IgD-negative memory B cell (primary cell): ENCODE data around the gene BLOC1S1. TPM values are rescaled to one million over a fixed set of nuclear protein-coding genes. Genes with fewer than 3 reads are reported as not detected.

Experiments used
- H3K27ac Mint-ChIP-seq, 3 donors: one replicate each; pipeline ENCODE4 v1.8.0; 2020 to 2022; ENCODE audit warnings: mild to moderate bottlenecking in 3 of 3, mixed read lengths in 3 of 3, moderate library complexity in 1 of 3
- H3K27me3 Mint-ChIP-seq: one replicate; pipeline ENCODE4 v1.8.0; 2021; ENCODE audit warnings: mixed read lengths
- H3K36me3 Mint-ChIP-seq: one replicate; pipeline ENCODE4 v1.8.0; 2020; ENCODE audit warnings: mild to moderate bottlenecking, mixed read lengths
- H3K4me1 Mint-ChIP-seq, 3 donors: one replicate each; pipeline ENCODE4 v1.8.0; 2020 to 2022; ENCODE audit warnings: mixed read lengths in 3 of 3, mild to moderate bottlenecking in 1 of 3
- H3K4me3 Mint-ChIP-seq, 4 donors: one replicate each; pipeline ENCODE4 v1.8.0; 2020 to 2022; ENCODE audit warnings: mild to moderate bottlenecking in 4 of 4, mixed read lengths in 4 of 4, moderate library complexity in 3 of 4
- H3K9me3 Mint-ChIP-seq, 3 donors: one replicate each; pipeline ENCODE4 v1.8.0; 2020 to 2021; ENCODE audit warnings: mixed read lengths in 3 of 3, mild to moderate bottlenecking in 1 of 3
- polyA plus RNA-seq: library from polyadenylated mRNA; unstranded; fragments of 300-500 nt; fragmentation: Illumina TruSeq; gene quantifications from one replicate; pipeline ENCODE4 v1.2.3, GENCODE V29; 2021

Gene BLOC1S1
- polyA plus RNA-seq, 1 donor from 2014 or later: 174 TPM

DNA sequence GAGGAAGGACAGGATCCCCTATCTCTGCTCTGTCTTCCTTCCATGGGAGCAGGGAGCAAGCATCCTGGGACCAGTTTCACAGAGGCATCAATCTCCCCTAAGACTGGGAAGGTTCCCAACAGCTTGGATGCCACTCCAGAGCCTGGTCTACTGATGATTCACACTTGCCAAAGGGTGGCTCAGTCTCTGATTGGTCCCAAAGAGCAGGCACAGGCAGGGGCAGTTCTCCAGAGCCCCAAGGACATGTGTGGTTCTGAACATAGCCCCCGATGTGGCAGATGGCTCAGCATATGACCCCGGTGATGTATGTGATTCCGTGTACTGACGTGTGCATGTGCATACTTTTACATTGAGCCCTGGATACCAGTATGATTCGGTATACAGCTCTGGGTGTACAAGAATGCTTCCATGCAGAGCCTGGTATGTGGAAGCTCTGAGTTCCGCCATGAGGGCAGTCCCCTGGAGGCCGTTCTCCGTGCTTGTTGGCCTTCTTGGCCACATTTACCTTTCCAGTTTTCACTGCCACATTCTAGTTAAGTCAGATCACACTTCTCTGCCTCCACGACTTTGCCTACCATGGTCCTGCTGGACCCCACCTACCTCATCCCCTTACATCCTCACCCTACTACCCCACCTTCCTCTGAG, 29.4 kb upstream of the BLOC1S1 start:
- Mint-ChIP-seq H3K27ac (no peak overlapping the region), H3K36me3 (no peaks in the 10 kb centered on the region), H3K4me3 (peak overlapping the region in 1 of 4 donors; percentile 23), H3K9me3 (no peaks in the 10 kb centered on the region), H3K27me3 (peaks cover 9% of the 10 kb centered on the region), H3K4me1 (peaks cover 13 to 14% (median 13%) of the 10 kb centered on the region in 3 donors)

DNA sequence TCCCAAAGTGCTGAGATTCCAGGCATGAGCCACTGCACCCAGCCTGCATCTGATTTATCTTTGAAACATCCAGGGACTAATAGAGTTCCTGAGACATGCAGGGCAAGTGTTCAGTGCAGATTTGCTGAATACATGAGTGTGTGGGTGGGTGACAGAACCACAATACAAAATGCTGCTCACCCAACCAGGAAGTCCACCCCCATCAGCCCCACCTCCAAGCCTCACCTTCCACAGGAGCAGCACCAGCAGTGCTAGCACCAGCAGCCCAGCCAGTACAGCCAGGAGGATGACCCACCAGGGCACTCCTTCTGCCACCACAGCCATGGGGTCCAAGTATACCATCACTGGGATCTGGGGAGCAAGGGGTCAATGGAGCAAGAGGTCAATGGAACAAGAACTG, 28.1 kb upstream of the BLOC1S1 start:
- no peak overlapping the region for H3K27ac Mint-ChIP-seq
- no peak overlapping the region for H3K4me3 Mint-ChIP-seq

GRCh38 chr12:55688716-55689655, 26.9 kb upstream of the BLOC1S1 start:
- H3K27me3 Mint-ChIP-seq: peaks cover 3% of the 10 kb centered on the region
- no peak overlapping the region for H3K27ac Mint-ChIP-seq

More for the DNA sequence above, 28.1 kb upstream of the BLOC1S1 start:
- H3K9me3 Mint-ChIP-seq: no peaks in the 10 kb centered on the region
- peaks cover 3% of the 10 kb centered on the region for H3K27me3 Mint-ChIP-seq
- peaks cover 5 to 8% (median 6%) of the 10 kb centered on the region in 3 donors for H3K4me1 Mint-ChIP-seq
- H3K36me3 Mint-ChIP-seq: no peaks in the 10 kb centered on the region

DNA sequence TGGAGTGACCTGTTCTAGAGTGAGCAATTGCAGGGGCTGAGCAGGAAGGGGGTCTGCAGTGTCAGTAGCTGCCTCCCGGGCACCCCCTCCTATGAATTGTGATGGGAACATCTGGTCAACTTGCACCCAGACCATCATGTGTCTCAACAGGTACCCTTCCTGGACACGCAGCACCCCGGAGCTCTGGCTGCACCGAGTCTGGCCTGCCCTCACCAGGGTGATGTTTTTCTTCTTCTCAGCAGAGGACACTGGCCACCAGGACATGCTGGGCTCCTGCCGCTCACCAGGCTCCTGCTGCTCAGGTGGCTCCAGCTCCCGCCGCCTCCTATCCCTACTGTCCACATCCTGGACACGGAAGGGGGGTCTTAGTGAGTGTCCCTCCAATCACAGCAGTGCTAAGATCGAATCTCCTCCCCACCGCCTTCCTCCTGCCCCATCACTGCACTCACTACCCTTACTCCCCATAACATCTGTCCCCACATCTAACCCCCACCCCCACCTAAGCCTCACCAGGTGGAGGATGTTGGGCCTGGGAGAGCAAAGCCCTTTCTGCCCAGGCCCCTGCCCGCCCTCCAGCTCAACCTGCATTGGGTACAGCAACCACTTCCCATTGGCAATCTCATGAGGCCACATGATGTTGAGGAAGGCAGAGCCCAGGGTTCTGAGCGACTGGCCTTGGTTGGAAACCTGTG, 23.1 kb upstream of the BLOC1S1 start:
- Mint-ChIP-seq H3K4me1 (no peaks in the 10 kb centered on the region), H3K4me3 (no peak overlapping the region), H3K27ac (no peak overlapping the region), H3K27me3 (peaks cover 1% of the 10 kb centered on the region), H3K36me3 (no peaks in the 10 kb centered on the region), H3K9me3 (no peaks in the 10 kb centered on the region)

More at GRCh38 chr12:55688716-55689655, 26.9 kb upstream of the BLOC1S1 start:
- Mint-ChIP-seq H3K9me3 (no peaks in the 10 kb centered on the region), H3K4me3 (no peak overlapping the region), H3K36me3 (no peaks in the 10 kb centered on the region), H3K4me1 (peaks cover 0 to 3% (median 2%) of the 10 kb centered on the region in 3 donors)

GRCh38 chr12:55693323-55694187, 22.3 kb upstream of the BLOC1S1 start:
- Mint-ChIP-seq H3K27me3 (no peaks in the 10 kb centered on the region), H3K4me3 (no peak overlapping the region), H3K4me1 (no peaks in the 10 kb centered on the region), H3K36me3 (no peaks in the 10 kb centered on the region), H3K27ac (no peak overlapping the region), H3K9me3 (no peaks in the 10 kb centered on the region)

DNA sequence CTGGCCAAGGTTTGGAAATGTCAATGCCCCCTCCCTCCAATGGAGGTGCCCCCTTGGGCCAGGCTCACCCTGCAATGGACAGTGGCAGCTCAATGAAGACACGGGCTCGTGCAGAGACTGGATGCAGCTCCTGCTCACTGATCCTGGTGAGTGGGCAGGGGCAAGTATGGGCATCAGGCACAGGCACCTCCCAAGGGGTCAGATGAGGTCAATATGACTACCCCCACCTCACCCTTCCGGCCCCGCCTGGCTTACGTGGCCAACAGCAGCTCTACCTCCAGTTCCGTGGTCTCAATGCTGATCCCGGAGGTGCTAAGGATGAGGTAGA, 21.7 kb upstream of the BLOC1S1 start:
- H3K27me3 Mint-ChIP-seq: no peaks in the 10 kb centered on the region
- no peaks in the 10 kb centered on the region for H3K36me3 Mint-ChIP-seq
- no peaks in the 10 kb centered on the region for H3K9me3 Mint-ChIP-seq
- H3K4me3 Mint-ChIP-seq: no peak overlapping the region
- no peaks in the 10 kb centered on the region for H3K4me1 Mint-ChIP-seq
- H3K27ac Mint-ChIP-seq: no peak overlapping the region

DNA sequence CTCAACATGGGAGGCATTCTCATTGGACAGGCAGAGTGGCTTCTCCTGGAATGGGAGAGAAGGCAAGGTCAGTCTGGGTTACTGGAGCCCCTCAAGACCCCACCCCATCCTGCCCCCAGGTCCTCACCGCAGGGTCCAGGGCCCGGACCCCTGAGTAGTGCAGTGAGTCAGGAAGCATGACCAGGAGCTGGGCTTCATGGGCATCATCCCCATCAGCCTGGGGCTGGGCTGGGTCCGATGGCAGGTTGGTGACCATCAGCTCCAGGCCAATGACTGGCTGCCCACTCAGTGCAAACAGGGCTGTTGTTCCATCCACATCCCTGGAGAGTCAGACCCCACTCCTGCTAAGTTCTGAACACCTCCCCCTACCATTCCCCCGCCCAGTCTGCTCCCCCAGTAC, 21.2 kb upstream of the BLOC1S1 start:
- Mint-ChIP-seq H3K36me3 (no peaks in the 10 kb centered on the region), H3K4me1 (no peaks in the 10 kb centered on the region), H3K27me3 (no peaks in the 10 kb centered on the region), H3K4me3 (no peak overlapping the region), H3K27ac (no peak overlapping the region), H3K9me3 (no peaks in the 10 kb centered on the region)

DNA sequence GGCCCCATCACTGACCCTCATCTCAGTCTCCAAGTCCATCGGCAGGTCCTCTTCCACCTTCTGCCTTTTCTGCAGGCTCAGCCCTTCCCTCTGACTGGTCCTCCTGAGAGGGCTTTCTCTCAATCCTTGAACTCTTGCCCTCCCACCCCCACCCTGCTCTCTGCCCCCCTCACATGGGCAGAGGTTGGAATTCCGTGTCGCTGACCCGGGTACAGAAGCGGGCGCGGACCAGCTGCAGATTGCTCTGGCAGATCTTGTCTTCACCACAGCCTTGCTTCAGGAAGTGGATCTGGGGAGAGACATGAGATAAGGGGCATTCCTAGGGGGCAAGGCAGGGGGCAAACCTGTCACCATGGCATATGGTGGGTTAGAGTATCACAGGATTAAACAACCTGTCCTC, 20.5 kb upstream of the BLOC1S1 start:
- Mint-ChIP-seq H3K9me3 (no peaks in the 10 kb centered on the region), H3K36me3 (no peaks in the 10 kb centered on the region), H3K4me3 (no peak overlapping the region), H3K27me3 (peaks cover 2% of the 10 kb centered on the region), H3K4me1 (no peaks in the 10 kb centered on the region), H3K27ac (no peak overlapping the region)

- Mint-ChIP-seq H3K27me3 (peaks cover 2% of the 10 kb centered on the region), H3K36me3 (no peaks in the 10 kb centered on the region), H3K4me3 (no peak overlapping the region), H3K27ac (no peak overlapping the region), H3K9me3 (no peaks in the 10 kb centered on the region), H3K4me1 (no peaks in the 10 kb centered on the region)
These were observed 19.7 kb upstream of the BLOC1S1 start for GRCh38 chr12:55696141-55696540.

GRCh38 chr12:55696796-55697462, 18.9 kb upstream of the BLOC1S1 start:
- H3K27ac Mint-ChIP-seq: no peak overlapping the region
- H3K9me3 Mint-ChIP-seq: no peaks in the 10 kb centered on the region
- peaks cover 2% of the 10 kb centered on the region for H3K27me3 Mint-ChIP-seq
- H3K36me3 Mint-ChIP-seq: no peaks in the 10 kb centered on the region
- H3K4me1 Mint-ChIP-seq: no peaks in the 10 kb centered on the region
- H3K4me3 Mint-ChIP-seq: no peak overlapping the region

- H3K4me1 Mint-ChIP-seq: no peaks in the 10 kb centered on the region
- H3K27me3 Mint-ChIP-seq: peaks cover 2% of the 10 kb centered on the region
- H3K36me3 Mint-ChIP-seq: no peaks in the 10 kb centered on the region
- no peaks in the 10 kb centered on the region for H3K9me3 Mint-ChIP-seq
- no peak overlapping the region for H3K4me3 Mint-ChIP-seq
- no peak overlapping the region for H3K27ac Mint-ChIP-seq
These were observed 18.2 kb upstream of the BLOC1S1 start for GRCh38 chr12:55697686-55698085.

- Mint-ChIP-seq H3K9me3 (no peaks in the 10 kb centered on the region), H3K4me1 (no peaks in the 10 kb centered on the region), H3K27ac (no peak overlapping the region), H3K27me3 (peaks cover 2% of the 10 kb centered on the region), H3K4me3 (no peak overlapping the region), H3K36me3 (no peaks in the 10 kb centered on the region)
These were observed 17.4 kb upstream of the BLOC1S1 start for GRCh38 chr12:55698241-55698955.

- Mint-ChIP-seq H3K4me3 (peak overlapping the region in 1 of 4 donors; percentile 39), H3K9me3 (no peaks in the 10 kb centered on the region), H3K36me3 (no peaks in the 10 kb centered on the region), H3K27me3 (peaks cover 2% of the 10 kb centered on the region), H3K27ac (no peak overlapping the region), H3K4me1 (no peaks in the 10 kb centered on the region)
These were observed 16.9 kb upstream of the BLOC1S1 start for GRCh38 chr12:55698965-55699364.
